ENCODE results near the gene NFYB.

- TF ChIP-seq POLR2A (IDR thresholded peaks at IDR 0.05) (no peak), CTCF (IDR thresholded peaks at IDR 0.05) (no peak)
Observed at GRCh38 chr12:104138797-104139152, 765 bp upstream of the NFYB start.

Data from adrenal gland (tissue), 5 donors.